Liver (tissue), 9 donors: ENCODE data around the gene POU3F2. TPM values are rescaled to one million over a fixed set of nuclear protein-coding genes. Genes with fewer than 3 reads are reported as not detected.

Experiments used
- DNase-seq: peaks from one replicate; pipeline ENCODE4 v3.0.0-alpha.2; 2017; ENCODE audit warnings: low spot score
- H3K27ac ChIP-seq, 2 donors: one replicate each; pipeline ENCODE4 v1.7.0; 2013; ENCODE audit warnings: inconsistent platforms in 2 of 2, low read length in 2 of 2, control low read depth in 1 of 2, low read depth in 1 of 2, mild to moderate bottlenecking in 1 of 2
- H3K27me3 ChIP-seq, 4 donors: one replicate each; pipeline versions ENCODE4 v1.6.1 to v1.7.0; 2013; ENCODE audit warnings: low read length in 3 of 4, inconsistent platforms in 1 of 4, mild to moderate bottlenecking in 1 of 4, moderate library complexity in 1 of 4; ENCODE audit not compliant: control insufficient read depth in 4 of 4, insufficient read depth in 4 of 4
- H3K36me3 ChIP-seq, 4 donors: one replicate each; pipeline versions ENCODE4 v1.6.1 to v1.7.0; 2013; ENCODE audit warnings: low read length in 3 of 4, mild to moderate bottlenecking in 3 of 4, low read depth in 1 of 4, moderate library complexity in 1 of 4; ENCODE audit not compliant: control insufficient read depth in 4 of 4, insufficient read depth in 3 of 4
- H3K4me1 ChIP-seq, 4 donors: one replicate each; pipeline versions ENCODE4 v1.6.1 to v1.7.0; 2013; ENCODE audit warnings: low read length in 3 of 4, mild to moderate bottlenecking in 3 of 4, moderate library complexity in 1 of 4; ENCODE audit not compliant: control insufficient read depth in 4 of 4, insufficient read depth in 4 of 4
- H3K4me3 ChIP-seq, 3 donors: one replicate each; pipeline versions ENCODE4 v1.6.1 to v1.7.0; 2013; ENCODE audit warnings: low read length in 3 of 3, control low read depth in 1 of 3, low read depth in 1 of 3, mild to moderate bottlenecking in 1 of 3
- H3K9ac ChIP-seq, 2 donors: one replicate each; pipeline ENCODE4 v1.7.0; 2013; ENCODE audit warnings: low read length in 2 of 2, mild to moderate bottlenecking in 2 of 2, moderate library complexity in 2 of 2, control low read depth in 1 of 2, low read depth in 1 of 2
- H3K9me3 ChIP-seq, 4 donors: one replicate each; pipeline versions ENCODE4 v1.6.1 to v1.7.0; 2013; ENCODE audit warnings: low read length in 3 of 4; ENCODE audit not compliant: control insufficient read depth in 4 of 4
- ATF3 ChIP-seq: IDR thresholded peaks from 2 replicates; pipeline ENCODE4 v1.6.1; 2016; ENCODE audit warnings: antibody characterized with exemption
- CTCF ChIP-seq: fragments of 150-350 bp; IDR thresholded peaks from 2 replicates; pipeline ENCODE4 v1.5.1; 2017; ENCODE audit warnings: improper control_type of control experiment, low read depth, low read length; ENCODE audit not compliant: missing input control
- EGR1 ChIP-seq, 2 donors: IDR thresholded peaks; 2 replicates each; pipeline ENCODE4 v1.6.1; 2016 to 2018; ENCODE audit warnings: antibody characterized with exemption in 2 of 2, low read depth in 2 of 2
- FOXA1 ChIP-seq: IDR thresholded peaks from 2 replicates; pipeline ENCODE4 v1.6.1; 2016; ENCODE audit warnings: antibody characterized with exemption
- FOXA2 ChIP-seq: IDR thresholded peaks from 2 replicates; pipeline ENCODE4 v1.6.1; 2016; ENCODE audit warnings: antibody characterized with exemption
- GABPA ChIP-seq, 2 donors: IDR thresholded peaks in 1 of 2; conservative IDR thresholded peaks in 1 of 2; 2 replicates each; pipeline ENCODE4 v1.6.1; 2016; ENCODE audit warnings: antibody characterized with exemption in 2 of 2, mild to moderate bottlenecking in 1 of 2, moderate library complexity in 1 of 2
- HNF4A ChIP-seq, 2 donors: conservative IDR thresholded peaks; 2 replicates each; pipeline ENCODE4 v1.6.1; 2016; ENCODE audit warnings: antibody characterized with exemption in 2 of 2, mild to moderate bottlenecking in 2 of 2
- HNF4G ChIP-seq: IDR thresholded peaks from 2 replicates; pipeline ENCODE4 v1.6.1; 2016; ENCODE audit warnings: antibody characterized with exemption
- JUND ChIP-seq, 2 donors: IDR thresholded peaks; 2 replicates each; pipeline ENCODE4 v1.6.1; 2016; ENCODE audit warnings: antibody characterized with exemption in 2 of 2
- MAX ChIP-seq: IDR thresholded peaks from 2 replicates; pipeline ENCODE4 v1.6.1; 2016; ENCODE audit warnings: antibody characterized with exemption
- NR2F2 ChIP-seq: IDR thresholded peaks from 2 replicates; pipeline ENCODE4 v1.6.1; 2016; ENCODE audit warnings: antibody characterized with exemption
- RAD21 ChIP-seq, 2 donors: IDR thresholded peaks; 2 replicates each; pipeline ENCODE4 v1.6.1; 2016; ENCODE audit warnings: antibody characterized with exemption in 2 of 2, mild to moderate bottlenecking in 2 of 2
- REST ChIP-seq: IDR thresholded peaks from 2 replicates; pipeline ENCODE4 v1.6.1; 2016; ENCODE audit warnings: antibody characterized with exemption, mild to moderate bottlenecking
- RXRA ChIP-seq, 2 donors: IDR thresholded peaks; 2 replicates each; pipeline ENCODE4 v1.6.1; 2017 to 2018; ENCODE audit warnings: antibody characterized with exemption in 2 of 2, mild to moderate bottlenecking in 1 of 2
- SP1 ChIP-seq: IDR thresholded peaks from 2 replicates; pipeline ENCODE4 v1.6.1; 2018; ENCODE audit warnings: antibody characterized with exemption, mild to moderate bottlenecking
- TAF1 ChIP-seq: conservative IDR thresholded peaks from 2 replicates; pipeline ENCODE4 v1.6.1; 2016; ENCODE audit warnings: antibody characterized with exemption, mild to moderate bottlenecking
- YY1 ChIP-seq: IDR thresholded peaks from 2 replicates; pipeline ENCODE4 v1.6.1; 2016; ENCODE audit warnings: antibody characterized with exemption, mild to moderate bottlenecking
- ZBTB33 ChIP-seq: IDR thresholded peaks from 2 replicates; pipeline ENCODE4 v1.6.1; 2016; ENCODE audit warnings: antibody characterized with exemption
- WGBS: extraction: QIAGEN DNeasy Blood & Tissue Kit; methylation state at CpG from one replicate; pipeline ENCODE4 v1.1.7; 2013; 5-methylcytosine and 5-hydroxymethylcytosine counted together
- polyA plus RNA-seq, 2 donors: library from polyadenylated mRNA; stranded (reverse) in 1 of 2; unstranded in 1 of 2; fragments of 200-250 nt in 1 of 2; fragments of >200 nt in 1 of 2; fragmentation: Nextera tagmentation in 1 of 2; extraction: Ambion mirVana in 1 of 2; gene quantifications; one replicate each; pipeline versions ENCODE4 v1.2.1 to v1.2.3, GENCODE V29; 2013 to 2015
- total RNA-seq, 2 donors: library from RNA; depleted of rRNA; stranded (reverse); fragments of >200 nt; gene quantifications; one replicate each; pipeline ENCODE4 v1.2.3, GENCODE V29; 2014
- donor health status: healthy.
- donor health status: healthy.
- donor health status: healthy.
- donor health status: healthy.
- donor health status: healthy.

Gene POU3F2
- total and polyA plus RNA-seq, 4 donors: not detected

GRCh38 chr6:98848539-98849242 is 14.3 kb downstream of the POU3F2 start:
- peaks cover 10 to 24% (median 14%) of the 10 kb centered on the region in 4 donors for H3K4me1 ChIP-seq
- 68% methylated on average over 18 of the region's 18 CpGs for WGBS
- H3K4me3 ChIP-seq: no peak overlapping the region
- H3K36me3 ChIP-seq: no peaks in the 10 kb centered on the region
- H3K9me3 ChIP-seq: no peaks in the 10 kb centered on the region
- H3K27me3 ChIP-seq: peaks cover 0 to 14% (median 3%) of the 10 kb centered on the region in 4 donors
- DNase-seq: no peak
- TF ChIP-seq REST (no peak), SP1 (no peak), EGR1 (IDR thresholded peaks at IDR 0.05; ENCODE audit: low read depth in 2 of 2) (no peak), RXRA (IDR thresholded peaks at IDR 0.05) (no peak), NR2F2 (no peak), ZBTB33 (no peak), YY1 (no peak), HNF4A (conservative IDR thresholded peaks at IDR 0.05) (no peak), CTCF (no peak), GABPA (IDR thresholded peaks at IDR 0.05 in 1 of 2, conservative IDR thresholded peaks at IDR 0.05 in 1 of 2) (no peak), HNF4G (no peak), ATF3 (no peak), MAX (no peak), TAF1 (no peak), RAD21 (IDR thresholded peaks at IDR 0.05) (no peak), JUND (IDR thresholded peaks at IDR 0.05) (no peak), FOXA2 (no peak), FOXA1 (no peak)
- H3K9ac ChIP-seq: no peak overlapping the region
- H3K27ac ChIP-seq: no peak overlapping the region
